HG03439 (cell line): ENCODE data around the gene HECTD4.
"Not testable (repeated sequence)": the region's sequence is repeated elsewhere in the genome, so short reads cannot be mapped to it uniquely, and the experiment has no call there.

ENCODE experiments used
- ATAC-seq: cut with Tn5 transposase; IDR thresholded peaks from one replicate; pipeline ENCODE4 v1.9.1; 2021; ENCODE audit warnings: mild to moderate bottlenecking, moderate library complexity; ENCODE audit not compliant: unreplicated experiment

HECTD4 gene

GRCh38 chr12:112283546-112283945, 98.7 kb downstream of the HECTD4 start:
- no peak for ATAC-seq

DNA sequence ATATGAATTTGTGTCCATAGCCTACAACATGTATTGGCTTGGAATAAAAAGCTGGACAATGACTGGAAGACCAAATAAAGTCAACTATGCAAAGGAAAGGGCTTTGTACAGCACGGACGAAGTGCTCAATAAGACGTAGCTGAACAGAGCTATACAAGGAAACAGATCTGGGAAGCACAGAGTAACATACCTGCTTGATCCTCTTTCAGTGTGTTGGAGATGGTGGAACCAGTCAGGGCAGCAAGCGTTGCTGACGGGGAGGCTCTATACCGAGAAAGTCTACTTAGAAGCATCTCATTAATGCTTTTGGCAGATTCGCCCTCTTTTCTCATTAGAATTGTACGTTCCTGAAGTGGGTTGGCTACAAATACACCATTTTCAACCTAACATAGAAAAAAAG, 99.3 kb downstream of the HECTD4 start:
- ATAC-seq, result no peak

- ATAC-seq, result no peak
Observed at GRCh38 chr12:112275836-112276235, 106.4 kb downstream of the HECTD4 start.

- ATAC-seq, result no peak
Observed at GRCh38 chr12:112275207-112275606, 107.0 kb downstream of the HECTD4 start.

- no peak for ATAC-seq
Observed at GRCh38 chr12:112270673-112271072, 111.6 kb downstream of the HECTD4 start.

- no peak for ATAC-seq
Observed at GRCh38 chr12:112266473-112266872, 115.8 kb downstream of the HECTD4 start.

DNA sequence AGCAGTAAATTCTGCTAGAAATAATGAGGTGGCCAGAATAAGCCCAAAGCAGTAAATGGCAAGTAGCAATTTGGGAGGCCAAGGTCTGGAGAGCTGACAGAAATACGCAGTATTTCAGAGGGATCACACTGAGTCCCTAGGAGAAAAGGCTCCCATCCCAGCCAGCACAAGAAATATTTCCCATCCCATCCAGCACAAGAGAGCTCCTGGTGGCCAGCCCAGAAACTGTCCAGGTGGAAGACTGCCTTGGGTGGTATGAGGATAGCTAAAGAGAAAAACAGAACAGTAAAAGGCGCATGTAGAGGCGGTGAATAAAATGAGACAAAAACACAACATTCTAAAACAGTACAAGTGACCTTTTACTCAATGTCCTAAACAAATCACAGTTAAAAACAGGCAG, 120.7 kb downstream of the HECTD4 start:
- ATAC-seq, result no peak

GRCh38 chr12:112258926-112259325, 123.3 kb downstream of the HECTD4 start:
- no peak for ATAC-seq

- no peak for ATAC-seq
Observed at GRCh38 chr12:112256780-112257179, 125.5 kb downstream of the HECTD4 start.

- no peak for ATAC-seq
Observed at GRCh38 chr12:112252184-112252583, 130.0 kb downstream of the HECTD4 start.

- not testable (repeated sequence) for ATAC-seq
Observed at GRCh38 chr12:112244902-112245301, 137.3 kb downstream of the HECTD4 start.

DNA sequence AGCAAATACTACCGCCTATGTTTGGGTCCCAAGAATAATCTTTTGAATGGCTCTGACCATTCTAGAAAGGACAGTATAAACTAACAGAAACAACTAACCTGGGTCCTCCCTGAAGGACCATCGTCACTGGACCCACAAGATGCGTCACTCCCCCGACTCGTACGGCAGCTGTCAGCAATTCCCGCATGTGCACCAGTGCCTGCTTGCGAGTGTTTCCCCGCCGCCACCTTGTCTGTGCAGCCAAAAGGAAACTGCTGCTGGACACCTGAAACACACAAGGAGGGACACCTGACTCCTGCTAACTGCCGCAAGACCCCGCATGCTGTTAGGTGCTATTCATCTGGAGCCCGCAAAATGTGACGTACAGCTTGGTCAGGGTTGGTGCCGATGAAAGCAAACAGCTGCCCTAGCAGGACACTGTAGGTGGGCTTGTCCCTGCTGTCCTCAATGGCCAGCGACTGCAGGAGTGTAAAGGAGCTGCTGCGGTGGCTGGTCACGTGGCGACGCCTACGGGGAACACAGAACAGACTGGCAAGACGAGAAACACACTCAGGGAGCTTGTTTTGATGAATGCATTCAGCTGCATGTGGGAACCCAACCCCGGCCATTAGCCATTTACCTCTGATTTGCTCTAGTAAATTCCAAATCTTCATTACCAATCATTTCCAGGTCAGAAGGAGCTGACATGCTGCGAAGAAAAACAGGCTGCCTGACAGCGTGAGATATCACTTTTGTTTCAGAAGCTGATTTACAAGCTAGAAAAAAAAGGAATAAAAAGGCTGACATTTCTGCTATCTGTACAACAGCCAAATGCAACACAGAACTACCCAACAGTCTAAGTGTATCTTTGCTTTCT, 138.7 kb downstream of the HECTD4 start:
- ATAC-seq, result no peak

DNA sequence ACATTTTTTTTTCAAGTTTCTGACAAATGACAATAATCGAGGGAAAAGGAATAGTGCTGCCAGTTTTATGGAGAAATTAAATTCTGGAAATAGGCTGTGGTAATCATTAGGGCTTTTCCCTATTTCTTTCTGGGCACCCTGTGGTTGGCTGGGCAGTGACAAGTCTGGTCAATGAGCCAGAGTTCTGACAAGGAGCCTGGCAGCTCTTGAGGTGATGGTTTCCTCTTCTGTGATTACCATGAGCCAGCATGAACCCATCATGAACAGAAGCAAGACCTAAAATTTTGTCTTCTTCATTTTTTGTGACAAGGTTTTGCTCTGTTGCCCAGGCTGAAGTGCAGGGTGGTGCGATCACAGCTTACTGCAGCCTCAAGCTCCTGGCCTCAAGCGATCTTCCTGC, 141.1 kb downstream of the HECTD4 start:
- no peak for ATAC-seq

DNA sequence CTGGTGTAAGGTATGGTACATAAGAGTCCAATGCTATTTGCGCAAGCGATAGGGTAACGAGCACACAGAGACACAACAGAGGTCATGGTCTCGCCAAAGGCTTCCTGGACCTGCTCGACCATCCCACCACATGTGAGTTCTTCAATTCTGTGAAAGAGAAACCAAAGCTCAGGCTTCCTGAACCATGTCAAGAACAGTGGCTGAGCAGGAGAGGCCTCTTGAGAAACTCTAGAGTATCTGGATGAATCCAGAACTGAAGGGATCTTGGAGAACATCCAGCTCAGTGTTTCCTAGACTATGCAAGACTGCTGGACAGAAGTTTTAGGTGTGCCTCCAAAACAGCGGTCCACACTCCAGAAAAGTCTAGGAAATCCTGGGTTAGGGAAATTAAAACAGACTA, 142.3 kb downstream of the HECTD4 start:
- ATAC-seq, result no peak

GRCh38 chr12:112239020-112239419, 143.2 kb downstream of the HECTD4 start:
- no peak for ATAC-seq

DNA sequence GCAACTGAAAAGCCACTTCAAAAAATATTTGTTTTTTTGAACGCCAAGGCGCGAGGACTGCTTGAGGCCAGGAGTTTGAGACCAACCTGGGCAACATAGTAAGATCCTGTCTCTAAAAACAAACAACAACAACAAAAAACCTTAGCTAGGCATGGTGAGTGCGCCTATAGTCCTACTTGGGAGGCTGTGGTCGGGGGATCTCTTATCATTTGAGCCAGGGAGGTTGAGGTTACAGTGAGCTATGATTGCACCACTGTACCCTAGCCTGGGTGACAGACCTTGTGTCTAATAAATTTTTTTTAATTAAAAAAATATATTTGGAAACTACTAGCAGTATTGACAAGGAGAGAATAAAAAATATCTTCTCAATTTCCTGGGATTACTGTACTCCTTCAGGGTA, 143.8 kb downstream of the HECTD4 start:
- no peak for ATAC-seq

DNA sequence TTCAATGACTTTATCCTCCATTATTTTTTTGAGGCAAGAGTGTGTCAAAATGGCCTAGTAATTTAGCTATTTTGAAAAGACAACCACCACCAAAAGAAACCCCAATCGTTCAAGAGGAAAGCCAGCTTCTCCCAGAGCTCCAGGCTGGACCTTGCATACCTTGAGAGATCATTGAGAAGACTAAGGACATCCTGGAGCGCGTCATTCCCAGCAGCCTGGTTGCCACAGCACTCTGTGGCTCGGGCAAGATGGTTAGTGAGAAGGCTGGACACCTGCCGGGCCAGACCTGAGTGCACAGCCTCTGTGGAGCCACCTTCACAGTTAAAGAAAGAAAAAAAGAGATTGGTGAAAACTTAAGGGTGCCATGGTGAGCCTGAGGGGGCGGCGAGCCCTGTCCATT, 145.4 kb downstream of the HECTD4 start:
- ATAC-seq, result no peak

DNA sequence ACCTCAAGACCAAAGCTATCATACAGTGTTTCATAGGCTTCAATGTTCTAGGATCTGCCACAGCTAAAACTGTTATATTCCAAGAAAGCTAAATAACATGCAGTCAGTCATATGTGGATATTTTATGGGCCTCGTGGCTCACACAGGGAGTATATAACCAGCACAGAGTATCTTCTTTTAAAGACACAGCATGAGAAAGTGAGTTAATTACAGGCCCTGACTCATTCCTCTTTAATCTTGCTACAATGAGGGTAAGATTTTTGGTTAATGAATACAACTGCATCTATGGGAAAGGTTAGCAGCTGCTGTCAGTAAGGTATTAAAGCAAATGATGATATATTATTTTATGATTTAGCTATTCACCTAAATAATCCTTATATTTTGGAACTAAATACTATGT, 145.8 kb downstream of the HECTD4 start:
- no peak for ATAC-seq

GRCh38 chr12:112234303-112234702, 147.9 kb downstream of the HECTD4 start:
- ATAC-seq, result no peak

- no peak for ATAC-seq
Observed at GRCh38 chr12:112233242-112233641, 149.0 kb downstream of the HECTD4 start.

DNA sequence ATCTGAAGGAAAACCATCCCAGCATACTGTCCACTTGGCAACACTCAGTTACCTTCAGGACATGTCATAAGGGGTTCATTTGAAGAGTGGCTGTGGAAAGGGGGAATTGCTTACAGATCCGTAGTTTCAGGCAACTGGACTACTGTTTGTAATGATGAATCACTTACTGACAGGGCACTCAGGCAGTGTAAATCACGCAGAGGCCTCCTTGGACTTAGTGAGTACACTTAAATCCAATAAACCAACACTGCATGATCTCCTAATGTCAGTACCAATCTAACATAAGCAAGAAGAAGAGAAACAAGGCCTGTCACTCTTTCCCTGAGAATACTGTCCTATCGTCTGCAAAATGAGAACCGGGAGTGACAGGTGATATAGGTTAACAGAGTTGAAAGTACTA, 152.1 kb downstream of the HECTD4 start:
- no peak for ATAC-seq

GRCh38 chr12:112226768-112227167, 155.5 kb downstream of the HECTD4 start:
- no peak for ATAC-seq

GRCh38 chr12:112220628-112221027, 161.6 kb downstream of the HECTD4 start:
- not testable (repeated sequence) for ATAC-seq
